ENCODE results near the gene C12orf76.
A peak's percentile ranks its signal among the peaks of the same experiment; 100 is the strongest.
"Not testable (repeated sequence)": the region's sequence is repeated elsewhere in the genome, so short reads cannot be mapped to it uniquely, and the experiment has no call there.

Gene C12orf76, protein sequence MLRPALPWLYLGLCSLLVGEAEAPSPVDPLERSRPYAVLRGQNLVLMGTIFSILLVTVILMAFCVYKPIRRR

GRCh38 chr12:110048242-110049027, at the start of gene C12orf76:
Gene C12orf76, minus strand, starts transcription at chr12:110048522. Its CDS starts 27 bp downstream, at chr12:110048495.
- DNase-seq: peak; percentile 87

DNA sequence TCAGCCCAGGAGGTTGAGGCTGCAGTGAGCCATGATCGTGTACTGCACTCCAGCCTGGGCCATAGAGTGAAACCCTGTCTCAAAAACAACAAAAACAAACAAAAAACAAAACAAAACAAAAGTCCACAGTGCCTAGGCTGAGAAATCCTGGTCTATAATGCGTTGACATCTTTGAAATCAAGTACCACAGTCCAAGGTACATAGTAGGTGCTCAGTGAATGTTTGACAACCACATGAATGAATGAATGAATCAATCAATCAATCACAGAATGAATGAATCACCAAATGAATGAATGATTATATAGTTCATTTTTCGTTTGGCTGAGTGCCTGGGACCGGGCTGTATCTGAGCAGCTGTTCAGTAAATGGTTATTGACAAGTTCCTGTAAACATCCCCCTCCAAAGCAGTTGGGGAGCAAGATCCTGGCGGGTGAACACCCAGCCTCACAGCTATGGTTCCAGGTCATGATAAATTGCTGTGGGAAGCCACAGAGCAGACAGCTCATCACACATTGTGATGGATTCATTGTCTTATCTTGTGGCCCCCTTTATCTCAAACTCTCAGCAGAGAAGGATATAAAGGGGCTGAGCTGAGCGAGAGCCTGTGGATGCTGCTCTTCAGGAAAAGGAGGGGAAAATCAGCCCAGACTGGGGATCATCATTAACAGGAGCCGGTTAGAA, 45.4 kb upstream of the C12orf76 start:
- no peak for DNase-seq

DNA sequence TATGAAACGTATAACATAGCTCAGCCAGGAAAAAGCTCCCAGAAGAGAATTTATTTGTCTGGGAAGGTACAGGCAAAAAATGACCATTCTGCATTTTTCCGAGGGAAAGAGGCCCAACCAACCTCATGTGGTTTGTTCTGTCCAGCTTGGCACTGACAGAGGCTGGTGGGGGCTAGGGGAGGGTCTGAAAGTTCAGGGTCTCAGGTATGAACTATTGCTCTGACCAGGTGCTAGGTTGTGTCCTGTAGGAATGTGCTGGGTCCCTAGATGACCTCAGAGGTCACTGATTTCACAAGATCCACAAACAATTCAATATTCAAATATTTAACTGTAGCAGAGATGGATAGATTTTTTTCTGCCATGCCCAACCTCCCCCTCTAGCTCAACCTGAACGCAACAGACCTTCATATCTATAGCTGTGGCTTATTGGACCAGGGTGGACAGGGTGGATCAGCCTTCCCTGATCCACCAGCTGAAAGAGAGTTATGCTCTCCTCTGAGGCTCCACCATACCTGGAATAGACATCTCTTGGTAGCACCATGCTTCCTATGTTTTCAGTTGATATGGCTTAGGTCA, 42.9 kb upstream of the C12orf76 start:
- no peak for DNase-seq

DNA sequence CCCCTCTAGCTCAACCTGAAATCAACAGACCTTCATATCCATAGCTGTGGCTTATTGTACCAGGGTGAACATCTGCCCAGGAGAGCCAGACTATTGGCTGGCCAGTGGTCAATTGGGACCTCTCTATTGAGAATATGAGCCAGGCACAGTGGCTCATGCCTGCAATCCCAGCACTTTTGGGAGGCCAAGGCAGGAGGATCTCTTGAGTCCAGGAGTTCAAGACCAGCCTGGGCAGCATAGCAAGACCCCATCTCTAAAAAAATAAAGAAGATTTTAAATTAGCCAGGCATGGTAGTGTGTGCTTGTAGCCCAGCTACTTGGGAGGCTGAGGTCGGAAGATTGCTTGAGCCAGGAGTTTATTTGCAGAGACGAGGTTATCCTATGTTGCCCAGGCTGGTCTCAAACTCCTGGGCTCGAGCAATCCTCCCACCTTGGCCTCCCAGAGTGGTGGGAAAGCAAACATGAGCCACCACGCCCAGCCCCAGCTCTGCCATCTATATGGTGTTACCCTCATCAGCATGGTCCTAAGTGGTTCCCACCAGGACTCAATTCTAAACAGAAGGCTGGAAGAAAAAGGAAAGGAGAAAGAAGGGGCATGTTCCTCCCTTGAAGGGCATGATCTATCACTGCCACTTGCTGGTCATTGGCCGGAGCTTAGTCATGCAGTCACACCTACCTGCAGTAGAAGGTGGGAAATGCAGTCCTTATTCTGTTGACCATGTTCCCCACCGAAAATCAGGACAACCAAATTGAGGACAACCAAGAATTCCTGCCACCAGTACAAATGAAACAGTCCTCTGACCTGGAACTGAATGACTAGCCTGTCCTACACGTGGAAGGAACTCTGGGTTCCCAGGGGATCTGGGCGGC, 42.2 kb upstream of the C12orf76 start:
- no peak for DNase-seq

GRCh38 chr12:110088936-110089335, 40.6 kb upstream of the C12orf76 start:
- no peak for DNase-seq

DNA sequence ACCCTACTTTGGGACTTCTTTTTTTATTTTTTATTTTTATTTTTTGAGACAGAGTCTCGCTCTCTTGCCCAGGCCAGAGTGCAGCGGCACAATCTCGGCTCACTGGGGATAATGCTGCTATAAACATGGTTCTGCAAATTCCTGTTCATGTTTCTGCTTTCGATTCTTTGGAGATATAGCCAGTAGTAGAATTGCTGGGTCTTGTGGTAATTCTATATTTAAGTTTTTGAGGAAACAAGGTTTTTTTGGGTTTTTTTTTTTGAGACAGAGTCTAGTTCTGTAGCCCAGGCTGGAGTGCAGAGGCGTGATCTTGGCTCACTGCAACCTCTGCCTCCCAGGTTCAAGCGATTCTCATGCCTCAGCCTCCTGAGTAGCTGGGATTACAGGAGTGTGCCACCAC, 39.9 kb upstream of the C12orf76 start:
- DNase-seq: not testable (repeated sequence)

GRCh38 chr12:110084314-110085015, 36.1 kb upstream of the C12orf76 start:
- DNase-seq: no peak

GRCh38 chr12:110080410-110080809, 32.1 kb upstream of the C12orf76 start:
- no peak for DNase-seq

DNA sequence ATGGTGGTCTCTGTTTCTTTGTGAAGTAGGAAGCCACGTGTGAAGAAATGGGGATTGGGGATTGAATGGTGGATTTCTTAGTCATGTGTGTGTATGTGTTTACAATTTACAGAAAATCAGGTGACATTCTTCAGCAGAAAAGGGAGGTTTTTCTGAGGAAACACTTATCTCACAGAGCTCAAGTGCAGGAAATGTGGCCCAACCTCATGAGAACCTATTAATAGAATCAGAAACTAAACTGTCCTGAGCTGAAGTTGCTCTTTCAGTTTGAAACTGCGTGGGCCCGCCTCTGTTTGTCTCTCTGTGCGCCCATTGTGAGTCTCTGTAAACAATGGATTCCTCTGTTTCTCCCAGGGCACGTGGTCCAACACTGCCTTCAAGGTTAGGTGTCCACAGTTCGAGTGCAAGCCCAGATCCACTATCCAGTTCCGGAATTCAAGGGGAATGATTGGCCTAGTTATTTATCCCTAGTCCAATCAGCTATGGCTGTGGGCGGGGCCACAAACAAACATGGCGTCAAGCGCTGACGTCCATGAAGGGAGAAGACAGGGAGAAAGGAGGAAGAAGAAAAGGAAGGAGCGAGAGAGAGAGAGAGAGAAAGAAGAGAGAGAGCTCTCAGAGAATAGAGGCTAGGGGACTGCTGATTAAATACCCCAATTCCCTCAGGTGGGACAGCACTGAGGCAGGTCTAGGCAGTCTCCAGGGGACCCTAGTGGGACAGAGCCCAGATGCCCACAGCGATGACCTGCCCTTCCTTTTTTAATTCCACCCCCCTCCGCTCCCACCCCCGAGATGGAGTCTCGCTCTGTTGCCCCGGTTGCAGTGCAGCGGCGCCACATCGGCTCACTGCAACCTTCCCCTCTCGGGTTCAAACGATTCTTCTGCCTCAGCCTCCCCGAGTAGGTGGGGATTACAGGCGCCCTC, 31.4 kb upstream of the C12orf76 start:
- DNase-seq: peak; percentile 71

- no peak for DNase-seq
These were observed 29.5 kb upstream of the C12orf76 start for GRCh38 chr12:110077800-110078199.

- no peak for DNase-seq
These were observed 27.6 kb upstream of the C12orf76 start for GRCh38 chr12:110075880-110076279.

DNA sequence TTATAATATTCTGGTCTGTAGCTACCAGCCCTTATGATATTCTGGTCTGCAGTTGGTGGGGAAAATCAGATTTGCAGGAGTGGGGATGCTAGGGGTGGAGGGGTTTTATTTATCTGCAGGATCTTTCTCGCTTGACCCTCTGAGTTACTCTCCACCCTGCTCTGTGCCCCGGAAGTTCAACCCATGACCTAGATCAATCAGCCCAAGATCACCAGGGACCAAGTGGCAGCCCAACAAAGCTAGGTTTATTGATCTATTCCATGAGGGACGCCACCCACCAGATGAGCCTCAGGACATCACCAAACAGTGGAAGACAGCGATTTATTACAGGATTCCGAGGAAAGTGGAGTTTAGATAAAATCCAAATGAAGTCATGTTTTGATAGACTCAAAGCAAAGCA, 25.8 kb upstream of the C12orf76 start:
- no peak for DNase-seq

- DNase-seq: peak; percentile 22
These were observed 24.9 kb upstream of the C12orf76 start for GRCh38 chr12:110073049-110073831.

GRCh38 chr12:110072636-110073035, 24.3 kb upstream of the C12orf76 start:
- DNase-seq: not testable (repeated sequence)

GRCh38 chr12:110071967-110072366, 23.6 kb upstream of the C12orf76 start:
- no peak for DNase-seq

- DNase-seq: no peak
These were observed 23.2 kb upstream of the C12orf76 start for GRCh38 chr12:110071504-110071903.

DNA sequence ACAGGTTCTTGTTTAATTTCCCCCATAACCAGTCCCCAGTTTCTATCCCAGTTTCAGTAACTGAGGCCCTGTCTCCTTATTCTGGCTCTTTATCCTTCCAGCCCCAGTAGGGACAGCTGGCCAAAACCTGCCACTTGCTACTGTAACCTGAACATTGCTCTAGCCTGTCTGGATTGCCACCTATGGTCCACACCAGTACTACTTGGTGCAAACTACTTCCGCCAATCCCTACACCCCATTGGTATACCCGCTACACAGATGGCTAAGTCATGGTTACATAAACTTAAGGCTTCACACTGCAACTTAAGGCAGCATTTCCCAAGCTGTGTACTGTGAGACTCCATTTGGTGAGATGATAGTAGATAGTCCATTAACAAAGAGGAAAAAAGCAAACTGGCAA, 20.3 kb upstream of the C12orf76 start:
- no peak for DNase-seq

DNA sequence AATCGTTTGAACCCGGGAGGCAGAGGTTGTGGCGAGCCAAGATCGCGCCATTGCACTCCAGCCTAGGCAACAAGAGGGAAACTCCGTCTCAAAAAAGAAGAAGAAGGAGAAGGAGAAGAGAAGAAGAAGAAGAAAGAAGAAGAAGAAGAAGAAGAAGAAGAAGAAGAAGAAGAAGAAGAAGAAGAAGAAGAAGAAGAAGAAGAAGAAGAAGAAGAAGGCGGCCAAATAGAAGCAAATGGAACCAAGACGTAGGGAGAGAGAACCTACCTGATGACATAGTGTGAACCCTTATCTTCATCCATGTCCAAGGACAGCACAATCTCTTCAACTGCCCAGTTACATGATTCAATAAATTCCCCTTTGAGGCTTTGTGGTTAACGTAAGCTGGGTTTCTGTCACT, 19.8 kb upstream of the C12orf76 start:
- not testable (repeated sequence) for DNase-seq

DNA sequence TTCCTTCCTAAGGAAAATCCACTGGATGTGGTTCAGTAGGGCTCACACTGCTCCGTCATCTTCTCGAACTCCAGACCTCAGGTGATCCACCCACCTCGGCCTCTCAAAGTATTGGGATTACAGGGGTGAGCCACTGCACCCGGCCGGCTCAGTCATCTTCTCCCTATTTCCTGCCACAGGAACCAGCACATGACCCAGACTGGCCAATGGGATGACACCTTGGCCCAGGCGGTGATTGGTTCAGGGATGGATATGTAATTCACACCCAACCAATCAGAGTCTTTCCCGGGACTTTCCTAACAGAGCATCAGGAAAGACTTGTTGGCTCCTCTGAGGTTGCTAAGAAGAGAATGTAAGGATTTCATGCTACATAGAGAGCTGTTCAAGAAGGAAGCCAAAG, 19.2 kb upstream of the C12orf76 start:
- no peak for DNase-seq

DNA sequence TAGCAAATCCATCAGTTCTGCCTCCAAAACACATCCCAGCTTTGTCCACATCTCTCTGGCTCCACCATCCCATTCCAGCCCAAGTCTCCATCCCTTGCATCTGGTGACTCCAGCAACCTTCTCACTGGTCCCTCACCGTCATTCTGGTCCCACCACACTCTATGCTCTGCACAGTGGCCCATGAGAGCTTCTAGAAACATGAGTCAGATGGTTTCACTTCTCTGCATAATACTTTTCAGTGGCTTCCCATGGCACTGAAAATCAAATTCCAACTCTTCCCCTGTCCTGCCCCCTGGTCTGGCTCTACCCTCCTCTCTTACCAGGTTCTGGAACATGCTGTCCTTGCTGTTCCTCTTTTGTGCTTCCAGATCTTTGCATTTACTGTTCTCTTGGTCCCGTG, 17.2 kb upstream of the C12orf76 start:
- no peak for DNase-seq

All from activated T-cell treated with anti-CD3 and anti-CD28 coated beads, Interleukin-2, amount 50 U/mL, for 1 hour (primary cell).